ENCODE data around the gene MEGF6.
A peak's percentile ranks its signal among the peaks of the same experiment; 100 is the strongest.

The MEGF6 gene

DNA sequence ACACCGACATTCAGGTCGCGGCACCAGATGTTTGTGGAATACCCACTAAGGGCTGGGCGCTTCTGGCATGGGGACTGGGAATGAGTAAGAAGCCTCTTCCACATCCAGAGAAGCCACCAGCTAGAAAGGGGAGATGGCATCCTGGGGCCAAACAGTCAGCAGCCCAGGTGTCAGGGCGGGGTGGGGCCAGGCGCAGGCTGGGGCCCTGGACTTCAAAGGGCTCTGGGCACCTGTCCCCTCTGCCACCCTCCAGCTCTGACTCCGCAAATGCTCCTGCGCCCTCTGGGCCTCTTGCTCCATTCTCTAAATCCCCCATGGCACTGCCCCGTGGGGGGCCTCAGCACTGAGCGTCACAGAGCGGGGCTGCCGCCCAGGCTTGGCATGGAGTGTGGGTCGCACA is 70.4 kb downstream of the MEGF6 start:
- DNase-seq (ENCODE audit: low read depth in 2 of 2) = no peak

DNA sequence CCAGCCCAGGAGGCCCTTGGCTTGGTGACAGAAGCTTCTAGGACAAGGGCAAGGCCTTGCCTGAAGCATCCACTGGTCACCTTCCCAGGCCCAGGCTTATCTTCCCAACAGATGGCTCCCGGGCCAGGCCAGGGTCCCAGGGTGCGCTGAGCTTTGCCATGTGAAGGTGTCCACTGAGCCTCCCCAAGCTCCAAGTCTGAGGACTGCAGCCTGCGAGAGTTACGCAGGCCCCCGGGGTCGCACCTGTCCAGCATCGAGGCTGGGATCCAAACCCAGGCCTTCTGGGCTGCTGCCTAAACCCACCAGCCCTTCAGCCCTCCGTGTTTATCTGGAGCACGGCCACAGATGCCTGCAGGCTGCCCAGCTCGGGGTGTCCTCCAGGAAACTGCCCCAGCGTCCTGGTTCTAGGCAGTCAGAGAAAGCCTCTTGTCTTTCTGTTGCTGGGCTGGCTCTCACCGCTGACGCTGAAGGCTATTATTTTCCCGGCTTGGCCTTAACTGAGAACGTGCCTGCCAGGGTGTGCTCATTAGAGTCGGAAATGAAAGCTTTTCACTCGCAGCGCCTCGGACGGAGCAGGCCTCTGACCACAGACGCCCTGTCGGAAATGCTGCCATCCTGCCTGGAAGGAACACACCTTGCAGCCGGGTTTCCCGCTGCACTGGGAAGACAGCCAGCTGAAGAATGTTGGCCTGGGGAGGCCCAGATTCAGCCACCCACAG is 71.4 kb downstream of the MEGF6 start:
- no peak for DNase-seq (ENCODE audit: low read depth in 2 of 2)

DNA sequence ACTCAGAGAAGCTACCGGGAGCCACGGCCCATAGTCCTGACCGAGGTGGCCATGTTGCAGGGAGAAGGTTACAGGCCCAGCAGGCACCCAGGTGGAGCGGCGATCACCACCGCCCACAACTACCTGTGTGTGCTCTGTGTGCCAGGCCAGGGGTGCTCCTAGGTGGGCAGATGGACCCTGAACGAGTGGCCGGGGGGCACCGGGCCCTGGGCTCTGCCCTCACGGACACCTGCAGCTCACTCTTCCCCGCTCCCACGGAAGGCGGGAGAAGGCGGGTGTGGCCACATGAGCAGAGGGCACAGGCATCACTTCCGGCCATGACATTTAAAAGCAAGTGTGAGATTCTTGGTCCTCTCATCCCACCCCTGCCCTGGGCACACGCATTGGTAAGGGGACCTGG is 73.9 kb downstream of the MEGF6 start:
- no peak for DNase-seq (ENCODE audit: low read depth in 2 of 2)

DNA sequence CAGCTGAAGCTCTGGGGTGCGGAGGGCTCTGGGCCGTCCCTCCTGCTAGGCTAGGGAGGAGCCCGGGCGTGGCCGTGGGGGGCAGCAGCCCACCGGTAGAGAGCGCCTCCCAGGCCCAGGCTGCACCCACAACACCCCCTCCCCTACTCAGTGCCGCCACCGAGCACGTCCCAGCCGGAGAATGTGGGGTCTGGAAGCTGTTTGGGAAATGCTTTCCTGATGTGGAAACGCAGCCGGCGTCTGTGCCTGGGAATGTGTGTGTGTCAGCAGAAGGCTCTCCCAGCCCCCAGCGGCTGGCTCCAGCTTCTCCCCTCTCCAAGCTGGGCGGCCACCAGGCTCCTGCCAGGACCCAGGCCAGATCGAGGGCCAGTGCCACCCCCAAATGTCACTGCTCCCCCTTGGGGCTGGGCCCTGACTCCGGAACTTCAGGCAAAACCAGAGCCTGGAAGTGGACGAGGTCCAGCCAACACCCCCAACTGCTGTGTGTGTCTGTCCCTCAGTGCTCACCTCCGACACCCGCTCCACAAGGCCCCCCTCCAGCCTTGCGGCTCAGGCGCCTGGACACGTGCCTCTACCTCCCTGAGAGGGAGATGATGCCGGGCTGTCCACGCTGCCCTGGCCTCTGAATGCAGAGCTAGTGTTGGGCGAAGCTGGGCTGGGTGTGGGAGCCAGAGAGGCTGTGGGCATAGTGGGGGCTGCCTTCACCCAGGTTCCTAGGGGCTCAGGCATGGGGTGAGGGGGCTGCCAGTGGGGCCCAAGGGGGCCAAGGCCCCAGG is 74.7 kb downstream of the MEGF6 start:
- DNase-seq (ENCODE audit: low read depth in 2 of 2) = no peak

DNA sequence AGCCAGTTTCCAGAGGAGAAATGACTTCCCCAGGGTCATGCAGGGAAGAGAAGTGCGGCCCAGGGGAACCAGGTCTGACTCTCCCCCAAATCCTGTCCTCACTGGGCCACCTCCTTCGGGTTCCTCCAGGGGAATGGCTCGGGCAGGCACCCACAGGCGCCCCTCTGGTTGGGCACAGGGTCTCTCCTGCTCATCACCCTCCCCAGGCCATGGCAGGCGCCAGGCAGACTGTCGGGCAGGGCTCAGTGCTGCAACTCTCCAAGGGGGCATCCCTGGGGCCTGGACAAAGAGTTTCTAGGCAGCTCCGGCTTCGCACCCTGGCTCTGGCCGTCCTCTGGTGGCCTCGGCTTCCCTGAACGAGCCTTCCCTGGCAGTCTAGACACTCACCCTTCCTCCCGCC is 75.6 kb downstream of the MEGF6 start:
- DNase-seq (ENCODE audit: low read depth in 2 of 2) = no peak

DNA sequence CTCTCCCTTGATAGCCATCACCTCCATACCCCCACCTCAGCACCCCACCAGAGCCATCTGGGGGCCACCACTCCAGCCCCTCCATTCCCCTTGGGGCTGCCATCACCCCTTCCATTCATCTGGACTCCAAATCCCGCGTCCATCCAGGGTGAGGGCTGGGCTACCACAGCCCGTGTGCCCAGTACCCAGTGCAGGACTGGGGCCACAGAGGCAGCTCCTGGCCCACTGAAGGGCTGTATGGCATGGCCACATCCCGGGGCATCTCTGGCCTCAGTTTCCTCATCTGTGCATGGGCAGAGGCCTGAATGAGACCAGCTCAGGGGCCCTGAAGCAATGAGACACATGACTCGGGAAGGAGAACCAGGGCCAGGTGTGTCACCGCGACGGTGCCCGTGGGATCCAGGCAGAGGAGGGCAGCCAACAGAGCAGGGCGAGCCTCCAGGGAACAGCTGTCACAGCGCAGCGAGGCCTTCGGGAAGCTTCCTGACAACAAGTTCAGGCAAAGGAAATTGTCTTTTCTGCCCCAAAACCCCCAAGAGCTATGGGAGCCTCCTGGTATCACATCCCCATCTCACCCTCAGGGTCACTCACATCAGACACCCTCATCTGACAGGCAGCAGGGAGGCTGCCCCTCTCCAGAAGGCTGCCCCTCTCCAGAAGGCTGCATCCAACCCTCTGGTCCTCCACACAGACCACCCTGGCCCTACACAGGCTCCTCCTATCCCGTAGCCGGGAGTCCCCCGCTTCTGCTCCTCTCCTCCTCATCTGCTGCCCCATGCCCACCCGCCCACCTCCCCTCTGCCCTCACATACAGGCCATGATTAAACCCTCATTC is 76.3 kb downstream of the MEGF6 start:
- DNase-seq (ENCODE audit: low read depth in 2 of 2) = no peak

DNA sequence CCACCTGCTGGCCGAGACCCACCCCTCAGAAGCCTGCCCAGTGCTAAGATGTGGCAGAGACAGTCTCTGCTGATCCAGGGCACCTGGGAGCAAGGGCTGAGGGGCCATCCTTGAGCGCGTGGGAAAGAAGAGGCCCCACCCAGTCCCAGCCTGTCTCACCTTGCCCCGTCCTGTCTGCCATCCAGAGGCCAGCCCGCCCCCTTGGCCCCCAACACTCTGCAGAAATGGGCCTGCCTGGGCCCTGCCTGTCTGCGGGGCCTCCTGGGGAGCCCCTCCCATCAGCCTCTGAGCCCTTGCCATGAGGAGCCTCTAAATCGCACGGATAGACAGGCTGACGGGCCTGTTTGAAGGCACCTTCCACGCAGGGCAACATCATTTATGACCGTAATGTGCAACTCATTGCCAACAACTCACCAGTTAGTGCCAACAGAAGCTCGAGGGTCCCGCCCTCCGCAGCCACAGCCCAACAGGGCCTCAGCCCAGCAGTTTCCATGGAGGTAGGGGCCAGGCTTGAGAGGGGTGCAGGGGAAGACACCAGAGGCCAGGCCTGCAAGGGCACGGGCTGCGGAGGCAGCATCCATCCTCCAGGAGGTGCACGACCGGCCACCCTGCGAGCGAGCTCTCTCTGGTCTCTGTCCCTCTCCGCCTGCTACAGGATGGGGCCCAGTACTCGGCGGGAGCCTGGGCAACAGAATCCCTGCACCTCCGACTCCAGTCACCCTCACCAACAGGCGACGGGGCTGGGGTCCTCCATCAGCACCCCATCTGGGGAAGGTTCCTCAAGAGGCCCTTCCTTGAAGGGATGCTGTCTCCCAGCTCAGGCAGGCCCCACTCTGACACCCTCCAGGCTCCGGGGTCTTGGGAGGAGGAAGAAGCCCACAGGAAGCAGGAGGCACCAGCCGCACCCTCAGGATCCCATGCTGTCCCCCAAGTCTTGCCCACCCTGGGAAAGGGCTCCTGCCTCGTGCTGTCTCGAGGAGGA is 78.0 kb downstream of the MEGF6 start:
- DNase-seq (ENCODE audit: low read depth in 2 of 2) = no peak

DNA sequence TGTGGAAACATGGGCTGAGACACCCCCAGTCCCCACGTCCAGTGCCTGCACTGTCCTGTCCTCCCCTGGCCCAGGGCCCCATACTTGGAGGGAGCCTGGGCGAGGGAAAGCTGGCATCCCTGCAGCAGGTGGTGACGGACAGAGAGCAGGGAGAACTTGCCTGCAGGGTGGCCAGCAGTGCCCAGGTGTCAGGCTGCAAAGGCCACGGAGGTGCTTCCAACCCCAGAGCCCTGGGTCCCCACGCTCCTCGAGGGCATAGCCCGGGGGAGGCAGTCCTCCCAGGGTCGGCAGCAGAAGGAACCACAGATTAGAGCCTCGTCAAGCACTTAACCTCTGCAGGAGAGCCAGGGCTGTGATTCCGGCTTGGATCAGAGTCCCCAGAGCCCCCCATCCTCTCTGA is 79.4 kb downstream of the MEGF6 start:
- DNase-seq (ENCODE audit: low read depth in 2 of 2) = no peak

DNA sequence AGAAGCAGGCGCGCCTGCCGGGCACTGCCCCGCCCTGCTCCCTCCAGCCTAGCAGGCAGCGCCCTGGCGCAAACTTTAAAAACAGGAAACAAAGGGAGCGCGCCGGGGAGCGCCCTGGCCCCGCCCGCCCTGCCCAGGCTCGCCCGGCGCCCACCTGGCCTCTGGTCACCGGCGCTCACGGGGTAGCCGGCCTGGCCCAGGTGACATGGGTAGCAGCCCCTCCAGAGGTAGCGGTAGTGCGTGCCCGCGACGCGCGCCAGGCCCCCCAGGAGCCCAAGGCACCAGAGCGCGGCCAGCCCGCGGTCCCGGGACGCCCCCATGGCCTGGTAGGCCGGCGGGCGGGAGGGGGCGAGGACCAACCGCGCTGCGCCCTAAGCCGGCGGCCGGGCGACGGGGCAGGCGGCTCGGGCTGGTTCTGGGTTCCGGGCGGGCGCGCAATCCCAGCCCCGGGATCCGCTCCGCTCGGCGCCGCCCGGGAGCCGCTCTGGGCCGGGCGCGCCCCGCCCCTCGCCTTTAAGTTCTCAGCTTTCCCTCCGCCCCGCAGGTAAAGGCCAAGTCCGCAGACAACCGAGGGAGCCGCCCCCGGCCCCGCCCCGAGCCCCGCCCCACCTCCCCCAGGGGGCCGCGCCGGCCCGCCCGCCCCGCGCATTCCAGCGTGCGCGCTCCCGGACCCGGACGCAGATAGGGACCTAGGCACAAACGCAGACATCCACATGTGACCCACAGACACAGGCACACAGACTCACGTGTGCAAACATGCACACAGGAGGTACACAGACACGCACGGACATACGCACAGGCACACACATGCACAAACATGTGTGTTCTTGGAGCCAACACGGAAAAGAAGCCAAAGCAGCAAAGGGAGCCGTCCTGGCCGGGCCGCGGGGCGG is 80.1 kb downstream of the MEGF6 start:
- peak; percentile 41 to 72 for DNase-seq (ENCODE audit: low read depth in 2 of 2)

DNA sequence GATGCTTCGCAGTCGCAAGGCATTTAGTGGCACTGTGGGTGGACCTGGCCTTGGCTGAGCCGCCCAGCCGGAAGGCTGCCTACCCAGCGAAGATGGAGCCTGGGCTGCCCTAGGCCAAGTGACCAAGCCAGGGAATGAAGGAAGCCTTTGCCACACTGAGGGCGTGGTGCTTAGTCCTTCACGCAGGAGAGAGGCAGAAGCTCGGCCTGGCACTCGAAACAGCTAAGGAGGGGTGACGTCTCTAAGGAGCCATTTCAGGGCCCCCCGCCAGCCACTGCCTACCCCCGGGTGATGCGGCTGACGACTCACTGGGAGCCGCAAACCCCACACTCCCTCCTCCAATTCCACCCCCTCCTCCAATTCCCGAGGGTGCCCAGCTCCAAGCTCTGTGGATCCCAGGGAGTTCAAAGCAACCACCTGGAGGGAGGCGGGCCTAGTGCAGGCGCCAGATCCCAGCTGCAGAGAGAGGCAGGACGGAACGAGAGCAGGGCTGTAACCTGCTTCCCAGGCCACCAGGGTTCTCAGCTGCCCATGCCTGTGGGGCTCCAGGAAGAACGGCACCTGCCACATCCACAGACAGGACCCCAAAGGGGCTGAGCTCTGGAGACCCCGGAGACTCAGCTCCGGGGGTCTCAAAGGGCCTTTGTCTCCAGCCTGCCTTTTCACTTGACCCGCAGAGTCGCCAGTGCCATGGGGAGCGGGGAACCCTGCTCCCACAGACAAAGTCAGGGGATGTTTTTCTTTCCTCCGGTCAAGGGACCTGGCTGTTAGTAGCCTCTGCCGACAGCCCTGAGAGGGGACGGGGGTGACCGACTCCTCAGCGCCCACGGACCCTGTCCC is 81.0 kb downstream of the MEGF6 start:
- DNase-seq (ENCODE audit: low read depth in 2 of 2) = no peak

DNA sequence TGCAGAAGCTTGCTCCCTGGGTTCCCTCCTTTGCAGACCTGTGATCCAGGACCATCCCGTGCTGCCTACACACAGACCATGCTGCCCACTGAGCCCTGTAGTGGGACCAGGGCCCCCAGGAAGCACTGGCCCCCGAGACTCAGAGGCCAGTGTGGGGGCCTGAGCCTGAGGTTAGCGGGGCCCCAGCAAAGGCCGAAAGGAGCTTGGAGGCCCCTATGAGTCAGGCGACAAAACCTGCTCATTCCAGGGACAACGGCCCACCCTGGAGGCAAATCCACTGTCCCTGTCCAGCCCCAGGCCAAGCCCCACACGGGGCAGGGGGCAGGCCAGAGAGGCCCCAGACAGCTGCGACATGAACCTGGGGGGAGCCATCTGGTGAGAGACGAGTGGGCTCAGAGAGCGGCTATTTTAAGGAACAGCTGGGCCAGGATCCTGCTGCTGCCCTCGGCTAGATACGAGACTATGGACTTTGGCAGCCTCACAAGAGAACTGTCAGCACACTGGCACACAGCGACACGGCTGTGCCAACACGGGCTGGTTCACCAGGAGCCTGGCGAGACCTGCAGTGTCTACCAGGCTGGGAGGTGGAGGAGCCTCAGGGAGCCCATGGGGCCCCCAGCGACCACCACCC is 82.1 kb downstream of the MEGF6 start:
- no peak for DNase-seq (ENCODE audit: low read depth in 2 of 2)

DNA sequence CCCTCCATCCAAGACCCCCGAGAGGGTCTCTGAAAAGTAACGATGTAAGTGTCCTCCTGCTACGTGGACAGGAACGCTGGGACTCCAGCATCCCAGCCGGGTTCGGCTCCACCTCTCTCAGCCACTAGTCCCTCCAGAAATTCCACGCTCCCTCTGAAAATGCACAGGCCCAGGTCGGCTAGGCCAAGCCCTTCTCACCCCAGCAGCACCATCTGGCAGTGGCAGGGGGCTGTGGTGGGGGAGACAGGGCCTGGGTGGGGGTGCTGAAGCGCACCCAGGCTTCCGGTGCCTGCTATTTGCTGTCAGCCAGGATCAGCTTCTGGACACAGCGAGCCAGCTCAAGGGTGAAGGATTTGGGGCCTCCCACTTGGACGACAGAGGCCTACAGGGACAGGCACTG is 83.5 kb downstream of the MEGF6 start:
- DNase-seq (ENCODE audit: low read depth in 2 of 2) = no peak

DNA sequence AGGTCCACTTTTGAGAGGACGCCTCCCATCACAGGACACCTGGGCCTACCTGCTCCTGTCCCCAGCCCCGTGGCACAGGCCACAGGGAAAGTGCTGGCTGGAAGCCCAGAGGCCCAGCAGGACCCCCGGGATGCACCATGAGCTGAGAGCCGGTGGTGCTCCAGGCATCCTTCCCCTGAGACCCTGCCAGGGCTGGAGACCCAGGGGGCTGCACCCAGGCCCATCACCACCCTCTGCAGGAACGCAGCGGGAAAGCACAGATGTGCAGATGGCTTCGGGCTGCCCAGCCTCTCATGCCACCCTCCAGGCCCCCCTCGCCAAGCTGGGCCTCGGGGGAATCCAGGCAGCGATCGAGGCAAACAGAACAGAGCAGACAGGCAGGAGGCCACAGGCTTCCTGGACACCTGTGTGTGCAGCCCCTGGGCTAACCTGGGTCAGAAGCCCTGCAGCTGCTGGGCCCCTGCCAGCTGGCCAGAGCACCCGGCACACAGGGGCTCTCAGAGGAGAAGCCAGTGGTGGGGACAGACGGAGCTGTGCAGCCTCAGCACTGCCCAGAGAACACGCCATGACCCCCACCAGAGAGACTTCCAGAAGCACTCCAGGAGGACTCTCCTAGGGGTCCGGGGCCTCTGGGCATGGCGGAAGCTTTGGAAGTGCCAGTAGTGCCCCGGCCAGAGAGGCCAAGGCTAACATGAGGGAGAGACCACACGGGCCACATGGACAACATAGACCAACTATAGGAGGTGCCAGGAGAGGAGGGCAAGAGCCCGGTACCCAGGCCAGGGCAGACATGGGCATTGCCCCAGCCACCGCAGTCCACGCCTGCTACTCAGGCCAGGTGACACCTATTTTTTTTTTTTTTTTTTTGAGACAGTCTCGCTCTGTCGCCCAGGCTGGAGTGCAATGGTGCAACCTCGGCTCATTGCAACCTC is 85.5 kb downstream of the MEGF6 start:
- no peak for DNase-seq (ENCODE audit: low read depth in 2 of 2)

DNA sequence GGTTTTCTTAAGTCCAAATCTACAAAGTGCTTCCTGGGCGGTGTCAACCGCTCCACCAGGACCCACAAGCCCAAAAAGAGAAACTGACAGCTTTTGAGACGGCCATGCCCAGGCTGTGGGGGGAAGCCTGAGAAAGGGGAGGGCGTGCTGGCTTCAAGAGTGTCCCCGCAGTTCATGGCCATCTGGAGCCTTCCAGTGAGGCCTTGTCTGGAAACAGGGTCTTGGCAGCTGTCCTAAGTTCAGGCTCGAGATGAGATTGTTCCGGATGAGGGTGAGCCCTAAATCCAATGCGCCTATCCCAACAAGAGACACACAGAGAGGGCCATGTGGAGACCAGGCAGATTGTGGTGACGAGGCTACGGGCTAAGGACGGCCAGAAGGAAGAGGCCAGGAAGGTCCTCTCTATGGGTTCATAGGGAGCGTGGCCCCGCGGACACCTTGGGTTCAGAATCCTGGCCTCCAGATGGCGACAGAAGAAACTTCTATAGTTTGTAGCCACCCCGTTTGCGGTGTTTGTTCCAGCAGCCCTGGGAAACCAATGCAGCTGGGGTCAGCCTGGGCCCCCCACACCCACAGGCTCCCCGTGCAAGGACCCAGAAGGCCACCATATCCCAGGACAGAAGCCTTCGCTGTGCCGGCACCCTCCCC is 86.6 kb downstream of the MEGF6 start:
- DNase-seq (ENCODE audit: low read depth in 2 of 2) = no peak

DNA sequence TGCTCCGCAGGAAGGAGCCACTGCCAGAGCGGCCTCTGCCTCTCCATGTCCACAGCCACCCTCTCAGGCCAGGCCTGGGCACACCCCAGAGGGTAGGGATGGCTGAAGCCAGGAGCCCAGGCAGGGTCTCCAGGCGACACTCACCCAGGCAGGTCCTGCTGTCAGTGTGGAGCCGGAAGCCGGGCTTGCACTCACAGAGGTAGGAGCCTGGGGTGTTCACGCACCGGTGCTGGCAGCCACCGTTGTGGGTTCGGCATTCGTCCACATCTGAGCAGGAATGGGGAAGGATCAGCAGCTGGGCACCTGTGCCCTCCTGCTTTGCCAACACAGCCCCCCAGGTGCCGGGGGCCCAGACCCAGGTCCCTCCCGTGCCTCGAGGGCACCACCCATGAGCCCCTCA is 87.3 kb downstream of the MEGF6 start:
- no peak for DNase-seq (ENCODE audit: low read depth in 2 of 2)

DNA sequence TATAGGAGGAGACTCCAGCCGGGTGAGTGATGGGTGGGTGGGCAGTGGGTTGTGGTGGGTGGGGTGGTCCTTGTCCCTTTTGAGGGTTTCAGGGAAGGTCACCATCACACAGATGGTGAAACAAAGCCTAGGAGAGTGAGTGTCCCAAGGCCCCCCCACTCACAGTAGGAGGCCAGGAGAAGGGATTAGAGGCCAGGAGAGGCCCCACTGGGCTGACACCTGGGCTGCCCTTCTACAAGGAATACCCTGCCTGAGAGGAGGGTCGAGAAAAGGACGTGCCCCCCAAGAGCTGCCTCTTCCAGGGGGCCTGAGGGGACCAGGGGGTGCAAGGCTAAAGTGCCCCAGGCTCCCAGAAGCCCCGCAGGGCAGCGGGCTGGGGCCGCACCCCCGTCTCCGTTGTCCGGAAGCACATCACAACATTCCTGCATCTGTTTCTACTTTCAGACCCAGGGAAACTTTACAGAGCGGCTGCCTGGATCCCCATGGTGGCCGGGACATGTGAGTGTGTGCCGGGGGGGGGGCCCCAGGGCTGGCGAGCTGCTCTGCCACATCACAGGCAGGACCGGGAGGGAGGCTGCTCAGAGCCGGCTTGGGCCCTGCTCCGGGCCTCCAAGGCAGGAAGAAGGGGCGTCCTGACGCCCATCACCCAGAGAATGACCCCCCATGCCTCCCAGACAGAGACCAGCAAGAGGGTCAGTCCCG is 88.6 kb downstream of the MEGF6 start:
- no peak for DNase-seq (ENCODE audit: low read depth in 2 of 2)

DNA sequence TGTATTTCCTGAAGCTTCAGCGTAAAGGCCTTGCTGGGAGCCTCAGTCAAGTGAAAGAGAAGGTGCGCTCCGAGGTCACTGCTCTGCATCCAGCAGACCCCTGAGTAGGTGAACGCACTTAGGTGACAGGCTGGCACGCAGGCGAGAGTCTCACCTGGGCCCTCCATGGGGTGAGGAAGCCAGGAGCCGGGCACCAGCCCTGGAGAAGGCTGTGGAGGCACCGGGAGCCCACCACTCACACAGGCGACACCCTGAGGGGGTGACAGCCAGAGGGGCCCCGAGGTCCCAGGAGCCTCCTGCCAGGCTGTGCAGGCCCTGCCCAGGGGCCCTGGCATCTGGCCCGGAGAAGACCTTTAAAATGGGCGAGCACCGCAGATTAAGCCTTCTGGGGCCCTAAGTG is 89.2 kb downstream of the MEGF6 start:
- DNase-seq (ENCODE audit: low read depth in 2 of 2) = no peak
